Measurements from ENCODE around the gene CYB5R4. TPM values are rescaled to one million over a fixed set of nuclear protein-coding genes. Genes with fewer than 3 reads are reported as not detected.

CYB5R4 gene
- total RNA-seq, 2 experiments from 2014 or later = 15.5 to 16.3 TPM

- Mint-ChIP-seq H3K27me3 (no peaks in the 10 kb centered on the region), H3K4me3 (no peak overlapping the region), H3K27ac (no peak overlapping the region), H3K9me3 (no peaks in the 10 kb centered on the region), H3K4me1 (ENCODE audit: low read depth) (no peaks in the 10 kb centered on the region), H3K36me3 (ENCODE audit: low read depth) (peaks cover 71% of the 10 kb centered on the region)
- Histone ChIP-seq H3K4me1 (ENCODE audit: insufficient read depth, low read length) (no peaks in the 10 kb centered on the region), H3K9me3 (ENCODE audit: control insufficient read depth in 1 of 2, insufficient read depth in 1 of 2, low read length in 2 of 2) (no peaks in the 10 kb centered on the region), H3K36me3 (ENCODE audit: insufficient read depth, low read length) (peaks cover 2% of the 10 kb centered on the region), H3K27me3 (ENCODE audit: control insufficient read depth in 1 of 2, insufficient read depth in 2 of 2, low read length in 2 of 2) (no peaks in the 10 kb centered on the region), H3K4me3 (ENCODE audit: low read length) (no peak overlapping the region), H3K27ac (ENCODE audit: low read depth in 1 of 2, low read length in 2 of 2) (no peak overlapping the region)
- DNase-seq = no peak
- no peak for ATAC-seq (ENCODE audit: poor library complexity)
- intact Hi-C loops (cut with DNase I, micrococcal nuclease) = no loop called here
- TF ChIP-seq CTCF (IDR thresholded peaks at IDR 0.05) = no peak
- ChIA-PET POLR2A (no interaction called here), CTCF (no interaction called here)
Observed at GRCh38 chr6:83920017-83920416, 60.5 kb downstream of the CYB5R4 start.

DNA sequence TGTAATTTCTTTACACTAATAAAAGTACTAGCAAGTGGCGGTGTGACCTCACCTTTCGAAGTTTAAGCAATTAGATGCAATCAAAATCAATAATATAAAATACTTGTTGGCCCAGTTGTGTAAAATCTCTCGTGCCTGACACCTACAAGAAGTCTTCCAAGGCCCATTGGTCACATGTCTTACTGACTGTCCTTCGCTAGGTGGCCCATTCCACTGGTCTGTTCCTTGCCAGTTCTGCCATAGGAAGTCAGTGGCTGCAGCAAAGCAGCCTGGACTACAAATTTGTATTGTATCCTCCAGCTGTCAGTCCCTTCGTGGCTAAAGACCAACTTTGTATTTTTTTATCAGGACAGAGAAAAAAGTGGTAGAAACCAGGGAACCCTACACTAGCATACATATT lies 61.8 kb downstream of the CYB5R4 start:
- Mint-ChIP-seq H3K27ac (no peak overlapping the region), H3K4me3 (no peak overlapping the region), H3K27me3 (no peaks in the 10 kb centered on the region), H3K9me3 (no peaks in the 10 kb centered on the region), H3K36me3 (ENCODE audit: low read depth) (peaks cover 76% of the 10 kb centered on the region), H3K4me1 (ENCODE audit: low read depth) (no peaks in the 10 kb centered on the region)
- Histone ChIP-seq H3K4me1 (ENCODE audit: insufficient read depth, low read length) (no peaks in the 10 kb centered on the region), H3K9me3 (ENCODE audit: control insufficient read depth in 1 of 2, insufficient read depth in 1 of 2, low read length in 2 of 2) (no peaks in the 10 kb centered on the region), H3K36me3 (ENCODE audit: insufficient read depth, low read length) (peaks cover 15% of the 10 kb centered on the region), H3K27ac (ENCODE audit: low read depth in 1 of 2, low read length in 2 of 2) (no peak overlapping the region), H3K27me3 (ENCODE audit: control insufficient read depth in 1 of 2, insufficient read depth in 2 of 2, low read length in 2 of 2) (no peaks in the 10 kb centered on the region), H3K4me3 (ENCODE audit: low read length) (no peak overlapping the region)
- TF ChIP-seq CTCF (IDR thresholded peaks at IDR 0.05) = no peak
- ChIA-PET POLR2A (no interaction called here), CTCF (no interaction called here)
- no peak for ATAC-seq (ENCODE audit: poor library complexity)
- intact Hi-C loops (cut with DNase I, micrococcal nuclease) = no loop called here
- no peak for DNase-seq

DNA sequence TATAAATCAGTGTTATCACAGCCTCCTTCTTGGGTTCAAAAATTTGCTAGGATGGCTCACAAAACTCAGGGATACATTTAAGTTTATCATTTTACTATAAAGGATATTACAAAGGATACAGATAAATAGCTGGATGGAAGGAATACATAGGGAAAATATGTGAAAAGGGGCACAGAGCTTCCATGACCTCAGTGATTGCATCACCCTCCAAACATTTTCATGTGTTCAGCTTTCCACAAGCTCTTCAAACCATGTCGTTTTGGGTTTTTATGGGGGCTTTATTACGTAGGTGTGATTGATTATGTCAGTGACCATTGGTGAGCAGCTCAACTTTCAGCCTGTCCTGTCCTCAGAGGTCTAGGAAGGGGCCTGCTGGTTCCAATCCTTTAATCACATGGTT lies 68.0 kb downstream of the CYB5R4 start:
- no peaks in the 10 kb centered on the region for H3K27me3 Mint-ChIP-seq
- CTCF ChIA-PET = no interaction called here
- POLR2A ChIA-PET = no interaction called here
- ATAC-seq (ENCODE audit: poor library complexity) = no peak
- intact Hi-C loops (cut with DNase I, micrococcal nuclease) = no loop called here
- H3K4me1 Mint-ChIP-seq (ENCODE audit: low read depth) = no peaks in the 10 kb centered on the region
- Histone ChIP-seq H3K27me3 (ENCODE audit: control insufficient read depth in 1 of 2, insufficient read depth in 2 of 2, low read length in 2 of 2) (no peaks in the 10 kb centered on the region), H3K4me1 (ENCODE audit: insufficient read depth, low read length) (no peaks in the 10 kb centered on the region), H3K4me3 (ENCODE audit: low read length) (no peak overlapping the region), H3K27ac (ENCODE audit: low read depth in 1 of 2, low read length in 2 of 2) (no peak overlapping the region), H3K36me3 (ENCODE audit: insufficient read depth, low read length) (peaks cover 44% of the 10 kb centered on the region), H3K9me3 (ENCODE audit: control insufficient read depth in 1 of 2, insufficient read depth in 1 of 2, low read length in 2 of 2) (no peaks in the 10 kb centered on the region)
- peaks cover 90% of the 10 kb centered on the region for H3K36me3 Mint-ChIP-seq (ENCODE audit: low read depth)
- TF ChIP-seq CTCF (IDR thresholded peaks at IDR 0.05) = no peak
- H3K27ac Mint-ChIP-seq = no peak overlapping the region
- no peak for DNase-seq
- H3K9me3 Mint-ChIP-seq = no peaks in the 10 kb centered on the region
- H3K4me3 Mint-ChIP-seq = no peak overlapping the region

Data from CD4-positive, alpha-beta T cell (primary cell).